K562 (cell line): ENCODE data around the gene GPD2. TPM values are rescaled to one million over a fixed set of nuclear protein-coding genes. Genes with fewer than 3 reads are reported as not detected.

Source experiments
- ATAC-seq: fragments of 200-7000 bp; cut with Tn5 transposase; 3 replicates; pipeline ENCODE4 v1.9.1; 2020; ENCODE audit warnings: moderate library complexity
- BruUV-seq: library from RNA; stranded (reverse); fragments of 400-500 nt; replicated peaks from 2 replicates; lab custom pipeline; 2021; lab: Mats Ljungman, UMichigan
- CTCF ChIA-PET: fragments of 300-600 bp; formaldehyde crosslinking; extraction: SDS; loops from one replicate; lab custom pipeline; 2021; ENCODE audit warnings: low intra/inter-chr PET ratio; lab: Yijun Ruan, JAX
- POLR2A ChIA-PET: fragments of 300-600, 350-650 bp; sonication (Branson Sonifier 250); formaldehyde crosslinking; extraction: SDS; loops from one replicate; lab custom pipeline; 2021; ENCODE audit warnings: antibody characterized with exemption, inconsistent platforms; lab: Yijun Ruan, JAX
- DNase-seq, 4 experiments: peaks; one replicate each; pipeline versions ENCODE4 v3.0.0 to v3.0.0-alpha.2; 2011 to 2018; ENCODE audit warnings: low spot score in 3 of 4, mixed read lengths in 3 of 4; ENCODE audit errors: extremely low read depth in 1 of 4
- FAIRE-seq: peaks from 2 replicates; lab custom pipeline; 2011; peaks lifted over from hg19 to GRCh38; lab: Jason Lieb, UNC
- H2AFZ ChIP-seq: 2 replicates; pipeline ENCODE4 v1.6.0; 2011; ENCODE audit warnings: low read depth, low read length, control low read depth, inconsistent platforms
- H3K27ac ChIP-seq: fragments of 200-600 bp; 3 replicates; pipeline ENCODE4 v1.8.0; 2011; ENCODE audit warnings: low read depth, mild to moderate bottlenecking, control low read depth, inconsistent platforms, low read length, moderate library complexity, mixed read lengths; ENCODE audit errors: extremely low read depth
- H3K27me3 ChIP-seq, 2 experiments: fragments of 300-600 bp in 1 of 2; 2 replicates in 1 of 2; 3 replicates in 1 of 2; pipeline versions ENCODE4 v1.6.0 to v1.8.0; 2011; ENCODE audit warnings: inconsistent platforms in 2 of 2, low read length in 2 of 2, mild to moderate bottlenecking in 1 of 2, mixed read lengths in 1 of 2, moderate library complexity in 1 of 2; ENCODE audit not compliant: control insufficient read depth in 2 of 2, insufficient read depth in 2 of 2
- H3K36me3 ChIP-seq: fragments of 300-600 bp; 3 replicates; pipeline ENCODE4 v1.8.0; 2011; ENCODE audit warnings: mild to moderate bottlenecking, low read length, inconsistent platforms; ENCODE audit not compliant: control insufficient read depth, insufficient read depth
- H3K4me1 ChIP-seq, 2 experiments: fragments of 200-600 bp in 1 of 2; replicated peaks in 1 of 2; 2 replicates in 1 of 2; 3 replicates in 1 of 2; pipeline versions ENCODE4 v1.5.1 to v1.8.0; 2011; ENCODE audit warnings: inconsistent platforms in 2 of 2, low read length in 2 of 2, mild to moderate bottlenecking in 1 of 2, mixed read lengths in 1 of 2, moderate library complexity in 1 of 2; ENCODE audit not compliant: control insufficient read depth in 2 of 2, insufficient read depth in 2 of 2
- H3K4me2 ChIP-seq: 2 replicates; pipeline ENCODE4 v1.6.1; 2011; ENCODE audit warnings: low read length, control low read depth, inconsistent platforms, mixed read lengths; ENCODE audit not compliant: insufficient read depth
- H3K4me3 ChIP-seq: fragments of 200-600 bp; sonication (generic), shearing (Covaris generic); 2 replicates; pipeline ENCODE4 v1.5.1; 2016; ENCODE audit warnings: control low read depth, inconsistent platforms
- H3K79me2 ChIP-seq: fragments of 200-600 bp; 3 replicates; pipeline ENCODE4 v1.8.0; 2011; ENCODE audit warnings: low read length, inconsistent platforms; ENCODE audit not compliant: control insufficient read depth, insufficient read depth
- H3K9ac ChIP-seq, 2 experiments: 2 replicates each; pipeline versions ENCODE4 v1.6.0 to v1.6.1; 2011; ENCODE audit warnings: low read depth in 2 of 2, low read length in 2 of 2, control low read depth in 1 of 2, inconsistent platforms in 1 of 2, mild to moderate bottlenecking in 1 of 2, mixed read lengths in 1 of 2; ENCODE audit not compliant: insufficient read depth in 1 of 2
- H3K9me1 ChIP-seq: one replicate; pipeline ENCODE4 v1.6.0; 2011; ENCODE audit warnings: inconsistent platforms, mild to moderate bottlenecking, low read length, moderate library complexity; ENCODE audit not compliant: control insufficient read depth, insufficient read depth
- H3K9me3 ChIP-seq: replicated peaks from 2 replicates; pipeline ENCODE4 v1.5.1; 2011; ENCODE audit warnings: low read depth, low read length, inconsistent platforms; ENCODE audit not compliant: control insufficient read depth, insufficient read depth
- H4K20me1 ChIP-seq: replicated peaks from 2 replicates; pipeline ENCODE4 v1.6.1; 2011; ENCODE audit warnings: low read length, inconsistent platforms, mixed read lengths; ENCODE audit not compliant: control insufficient read depth, insufficient read depth
- CEBPZ ChIP-seq: fragments of 150-350 bp; IDR thresholded peaks from 2 replicates; pipeline ENCODE4 v1.6.1; 2014; ENCODE audit warnings: low read depth, mild to moderate bottlenecking, low read length, borderline replicate concordance
- CHD2 ChIP-seq: IDR thresholded peaks from 2 replicates; pipeline ENCODE4 v1.6.1; 2011; ENCODE audit warnings: low read depth, low read length
- GTF3C2 ChIP-seq: IDR thresholded peaks from 3 replicates; pipeline ENCODE4 v1.6.1; 2011; ENCODE audit warnings: borderline replicate concordance, mild to moderate bottlenecking, moderate library complexity; ENCODE audit not compliant: insufficient read length; ENCODE audit errors: extremely low read depth
- HMGXB4 ChIP-seq: sonication (generic); formaldehyde crosslinking; IDR thresholded peaks from 2 replicates; pipeline ENCODE4 v1.8.1; 2023; ENCODE audit warnings: mild to moderate bottlenecking, missing genetic modification reagents
- RREB1 ChIP-seq: fragments of 250-450 bp; sonication (Bioruptor Pico); IDR thresholded peaks from 2 replicates; pipeline ENCODE4 v1.4.0; 2020
- ZNF551 ChIP-seq: fragments of 250-450 bp; sonication (Bioruptor Pico); IDR thresholded peaks from 2 replicates; pipeline ENCODE4 v1.5.0; 2021; ENCODE audit warnings: mild to moderate bottlenecking, moderate library complexity
- WGBS: fragments of 100-300 bp; shearing (Covaris generic); methylation state at CpG from one replicate; pipeline ENCODE4 v1.1.6; 2016; ENCODE audit warnings: low coverage, mixed read lengths; ENCODE audit not compliant: insufficient coverage; ENCODE audit errors: missing lambda C conversion rate; 5-methylcytosine and 5-hydroxymethylcytosine counted together
- in situ Hi-C: fragments of 300-500 bp; cut with MboI; formaldehyde crosslinking; loops from 4 replicates; pipeline ENCODE4 v1.15.0; 2018; ENCODE audit warnings: inconsistent platforms, mixed read lengths
- intact Hi-C: fragments of 100-400 bp; cut with micrococcal nuclease; formaldehyde crosslinking; loops from 2 replicates; pipeline ENCODE4 v1.14.2; 2022
- polyA plus RNA-seq, 8 experiments: library from polyadenylated mRNA; depleted of rRNA in 4 of 8; stranded (reverse) in 5 of 8; unstranded in 3 of 8; fragments of >200 nt; fragmentation: Nextera tagmentation in 2 of 8; fragmentation: Illumina TruSeq in 1 of 8; extraction: Ambion mirVana in 2 of 8; extraction: Trizol in 1 of 8; gene quantifications; 2 replicates each; pipeline versions ENCODE4 v1.2.1 to v1.2.3, GENCODE V29; 2011 to 2014; ENCODE audit warnings: inconsistent platforms in 1 of 8, missing spikeins in 1 of 8
- total RNA-seq, 7 experiments: library from RNA; depleted of rRNA in 6 of 7; stranded (reverse); fragments of >200 nt in 6 of 7; fragmentation: Illumina TruSeq in 2 of 7; extraction: Trizol in 2 of 7; gene quantifications; 2 replicates each; pipeline versions ENCODE4 v1.2.1 to v1.2.3, GENCODE V29; 2011 to 2021; ENCODE audit warnings: low replicate concordance in 1 of 7

Gene GPD2
- total and polyA plus RNA-seq, 9 of the 15 experiments (the other 6 are each of a cell fraction or from before 2014, with no cell fraction given), result 5.2 to 39.2 (median 19.0) TPM

GRCh38 chr2:156630579-156631337 lies 194.6 kb downstream of the GPD2 start:
- POLR2A ChIA-PET, result interaction anchor here (0.6 kb wide), 1 partner anchor 59 kb away, joined by 3 read pairs; no protein-coding TSS in a partner anchor
- H3K27me3 ChIP-seq, result no peaks in the 10 kb centered on the region
- WGBS, result 14% methylated on average over 1 of the region's 1 CpG
- no peaks in the 10 kb centered on the region for H4K20me1 ChIP-seq
- BruUV-seq, result no TSS peak
- no peak overlapping the region for H3K4me3 ChIP-seq
- no peaks in the 10 kb centered on the region for H3K9me3 ChIP-seq
- no peak for FAIRE-seq
- H3K9ac ChIP-seq, result no peak overlapping the region
- no peak overlapping the region for H2AFZ ChIP-seq
- no peak for DNase-seq
- no peak overlapping the region for H3K27ac ChIP-seq
- no peaks in the 10 kb centered on the region for H3K9me1 ChIP-seq
- in situ Hi-C loops, result no loop called here
- H3K4me2 ChIP-seq, result no peak overlapping the region
- intact Hi-C loops, result no loop called here
- ATAC-seq, result no peak
- no peaks in the 10 kb centered on the region for H3K4me1 ChIP-seq
- H3K36me3 ChIP-seq, result no peaks in the 10 kb centered on the region
- CTCF ChIA-PET, result no interaction called here
- H3K79me2 ChIP-seq, result no peaks in the 10 kb centered on the region
- TF ChIP-seq HMGXB4 (no peak), ZNF551 (CRISPR knock-in tag) (no peak), RREB1 (no peak), CEBPZ (no peak), CHD2 (no peak), GTF3C2 (no peak)
